PC-3 (cell line): ENCODE measurements around the gene MAP3K20. TPM values are rescaled to one million over a fixed set of nuclear protein-coding genes. Genes with fewer than 3 reads are reported as not detected.

Experiments
- ATAC-seq: fragments of 200-7000 bp; cut with Tn5 transposase; 2 replicates; pipeline ENCODE4 v1.9.1; 2020; ENCODE audit warnings: mild to moderate bottlenecking, moderate library complexity
- BruUV-seq: library from RNA; stranded (reverse); fragments of 400-500 nt; replicated peaks from 2 replicates; lab custom pipeline; 2021; lab: Mats Ljungman, UMichigan
- CTCF ChIA-PET: fragments of 300-600 bp; sonication (Branson Sonifier 250); formaldehyde crosslinking; loops from one replicate; lab custom pipeline; 2022; ENCODE audit warnings: antibody characterized with exemption; lab: Charles Lee
- POLR2A ChIA-PET: fragments of 300-600 bp; sonication (Branson Sonifier 250); formaldehyde crosslinking; loops from one replicate; lab custom pipeline; 2022; ENCODE audit warnings: antibody characterized with exemption; ENCODE audit not compliant: unreplicated experiment; lab: Charles Lee
- DNase-seq: peaks from one replicate; pipeline ENCODE4 v3.0.0-alpha.2; 2015
- H2AFZ ChIP-seq: fragments of 300-600 bp; sonication (generic); 2 replicates; pipeline ENCODE4 v1.6.0; 2016; ENCODE audit warnings: antibody characterized with exemption, low read length
- H3F3A ChIP-seq: fragments of 300-600 bp; sonication (generic); one replicate; pipeline ENCODE4 v1.6.0; 2017; ENCODE audit warnings: antibody characterized with exemption, low read length, control low read depth, mild to moderate bottlenecking; ENCODE audit not compliant: unreplicated experiment
- H3K27ac ChIP-seq: fragments of 300-600 bp; sonication (generic); 2 replicates; pipeline ENCODE4 v1.5.1; 2016; ENCODE audit warnings: mild to moderate bottlenecking, low read length
- H3K27me3 ChIP-seq: fragments of 300-600 bp; sonication (generic); 2 replicates; pipeline ENCODE4 v1.6.1; 2016; ENCODE audit warnings: low read length, mixed read lengths
- H3K36me3 ChIP-seq: fragments of 300-600 bp; sonication (generic); 2 replicates; pipeline ENCODE4 v1.6.1; 2016; ENCODE audit warnings: low read depth, mixed run types, low read length, mixed read lengths
- H3K4me1 ChIP-seq: fragments of 300-600 bp; sonication (generic); 2 replicates; pipeline ENCODE4 v1.5.1; 2016; ENCODE audit warnings: low read length; ENCODE audit not compliant: insufficient read depth
- H3K4me2 ChIP-seq: fragments of 300-600 bp; sonication (generic); 2 replicates; pipeline ENCODE4 v1.6.0; 2016; ENCODE audit warnings: low read length
- H3K4me3 ChIP-seq: fragments of 300-600 bp; sonication (generic); 2 replicates; pipeline ENCODE4 v1.5.1; 2016; ENCODE audit warnings: mild to moderate bottlenecking, low read length, mixed read lengths
- H3K79me2 ChIP-seq: fragments of 300-600 bp; sonication (generic); 2 replicates; pipeline ENCODE4 v1.6.1; 2017; ENCODE audit warnings: low read length, mixed read lengths
- H3K9ac ChIP-seq: fragments of 300-600 bp; sonication (generic); 2 replicates; pipeline ENCODE4 v1.6.0; 2016; ENCODE audit warnings: mild to moderate bottlenecking, low read length
- H3K9me2 ChIP-seq: fragments of 300-600 bp; sonication (generic); replicated peaks from 2 replicates; pipeline ENCODE4 v1.6.1; 2016; ENCODE audit warnings: mixed run types, low read length, mixed read lengths
- H3K9me3 ChIP-seq: fragments of 300-600 bp; sonication (generic); 2 replicates; pipeline ENCODE4 v1.6.1; 2016; ENCODE audit warnings: low read length, mixed read lengths
- H4K20me1 ChIP-seq: fragments of 300-600 bp; sonication (generic); 2 replicates; pipeline ENCODE4 v1.6.1; 2016; ENCODE audit warnings: low read length, mixed read lengths
- CTCF ChIP-seq: fragments of 300-600 bp; sonication (generic); conservative IDR thresholded peaks from 2 replicates; pipeline ENCODE4 v1.5.1; 2017; ENCODE audit warnings: antibody characterized with exemption, low read depth, mild to moderate bottlenecking, low read length
- EZH2 ChIP-seq: fragments of 300-600 bp; sonication (generic); IDR thresholded peaks from one replicate; pipeline ENCODE4 v1.6.1; 2017; ENCODE audit warnings: antibody characterized with exemption, mild to moderate bottlenecking, low read length; ENCODE audit not compliant: unreplicated experiment
- EZH2phosphoT487 ChIP-seq: fragments of 300-600 bp; sonication (generic); IDR thresholded peaks from 2 replicates; pipeline ENCODE4 v1.6.1; 2018; ENCODE audit warnings: mild to moderate bottlenecking, antibody characterized with exemption, low read length, borderline replicate concordance
- intact Hi-C: fragments of 100-400 bp; cut with micrococcal nuclease; formaldehyde crosslinking; loops from 2 replicates; pipeline ENCODE4 v1.9.0; 2023
- total RNA-seq: library from RNA; depleted of rRNA; stranded (reverse); fragments of >200 nt; gene quantifications from 2 replicates; pipeline ENCODE4 v1.2.3, GENCODE V29; 2014

Gene MAP3K20
- total RNA-seq, 1 experiment from 2014 or later: 29.8 TPM

GRCh38 chr2:173184031-173185004, 108.7 kb downstream of the MAP3K20 start:
- DNase-seq (peak; percentile 98), ATAC-seq (peak; percentile 99)
- no peak overlapping the region for H3K4me3 ChIP-seq
- peaks cover 22% of the 10 kb centered on the region; the same call in 1 of the 2 replicates for H3K79me2 ChIP-seq
- peaks cover 27% of the 10 kb centered on the region for H3K4me1 ChIP-seq
- no TSS peak for BruUV-seq
- H4K20me1 ChIP-seq: no peaks in the 10 kb centered on the region
- no peaks in the 10 kb centered on the region for H3K27me3 ChIP-seq
- peak overlapping the region; percentile 26; the same call in 1 of the 2 replicates for H3K9ac ChIP-seq
- ChIA-PET CTCF (no interaction called here), POLR2A (no interaction called here)
- H3F3A ChIP-seq: no peaks in the 10 kb centered on the region
- no peak overlapping the region for H2AFZ ChIP-seq
- H3K27ac ChIP-seq: peak overlapping the region; percentile 74
- H3K9me3 ChIP-seq: no peaks in the 10 kb centered on the region
- H3K9me2 ChIP-seq: no peaks in the 10 kb centered on the region
- 0 out of 2 replicates have a peak overlapping the region, but pooled peaks have one; percentile 23 for H3K4me2 ChIP-seq
- no peaks in the 10 kb centered on the region; the same call in 1 of the 2 replicates for H3K36me3 ChIP-seq
- TF ChIP-seq EZH2: no peak
- no peak for TF ChIP-seq EZH2phosphoT487
- intact Hi-C loops: loop anchor here (1.0 kb wide), 1 partner anchor 157 kb away; no protein-coding TSS in a partner anchor

GRCh38 chr2:173185437-173185836, 109.8 kb downstream of the MAP3K20 start:
- H3K36me3 ChIP-seq: peaks cover under 1% of the 10 kb centered on the region; the same call in 1 of the 2 replicates
- no peak overlapping the region for H3K4me3 ChIP-seq
- H3K9me2 ChIP-seq: no peaks in the 10 kb centered on the region
- H3F3A ChIP-seq: no peaks in the 10 kb centered on the region
- no peak overlapping the region for H3K4me2 ChIP-seq
- no peak for DNase-seq
- ChIA-PET CTCF (no interaction called here), POLR2A (no interaction called here)
- peaks cover 27% of the 10 kb centered on the region for H3K4me1 ChIP-seq
- H3K27ac ChIP-seq: peak overlapping the region; percentile 74
- no peaks in the 10 kb centered on the region for H3K27me3 ChIP-seq
- TF ChIP-seq EZH2: no peak
- no peak for TF ChIP-seq EZH2phosphoT487
- TF ChIP-seq CTCF: no peak
- H4K20me1 ChIP-seq: no peaks in the 10 kb centered on the region
- H2AFZ ChIP-seq: no peak overlapping the region
- peaks cover 22% of the 10 kb centered on the region; the same call in 1 of the 2 replicates for H3K79me2 ChIP-seq
- no peak overlapping the region for H3K9ac ChIP-seq
- H3K9me3 ChIP-seq: no peaks in the 10 kb centered on the region
- no peak for ATAC-seq
- intact Hi-C loops: no loop called here
- BruUV-seq: no TSS peak

GRCh38 chr2:173187941-173188788, 112.5 kb downstream of the MAP3K20 start:
- Histone ChIP-seq H3K9me3 (no peaks in the 10 kb centered on the region), H3K36me3 (peaks cover 3% of the 10 kb centered on the region), H3K9me2 (no peaks in the 10 kb centered on the region), H3K4me1 (peaks cover 34% of the 10 kb centered on the region), H4K20me1 (no peaks in the 10 kb centered on the region), H3K4me2 (no peak overlapping the region), H3K4me3 (no peak overlapping the region), H3K27ac (no peak overlapping the region), H3K27me3 (no peaks in the 10 kb centered on the region), H2AFZ (no peak overlapping the region), H3K9ac (no peak overlapping the region), H3F3A (no peaks in the 10 kb centered on the region), H3K79me2 (peaks cover 11% of the 10 kb centered on the region; the same call in 1 of the 2 replicates)
- ATAC-seq (no peak), DNase-seq (peak; percentile 35)
- intact Hi-C loops: no loop called here
- TF ChIP-seq EZH2: no peak
- TF ChIP-seq EZH2phosphoT487: no peak
- TF ChIP-seq CTCF: no peak
- no TSS peak for BruUV-seq
- CTCF ChIA-PET: no interaction called here
- POLR2A ChIA-PET: no interaction called here
